Daoy (cell line): Measurements from ENCODE around the gene UCK2. TPM values are rescaled to one million over a fixed set of nuclear protein-coding genes. Genes with fewer than 3 reads are reported as not detected.

ENCODE experiments used
- DNase-seq: peaks from one replicate; pipeline ENCODE4 v3.0.0-alpha.2; 2015; ENCODE audit warnings: low read depth
- total RNA-seq: library from RNA; depleted of rRNA; stranded (reverse); fragments of >200 nt; shearing (Covaris generic); gene quantifications from 2 replicates; pipeline ENCODE4 v1.2.3, GENCODE V29; 2014; rRNA removed

The UCK2 gene
- total RNA-seq, 1 experiment from 2014 or later, result 108 TPM

- no peak for DNase-seq
These were observed 110.4 kb downstream of the UCK2 start for GRCh38 chr1:165937829-165938228.

DNA sequence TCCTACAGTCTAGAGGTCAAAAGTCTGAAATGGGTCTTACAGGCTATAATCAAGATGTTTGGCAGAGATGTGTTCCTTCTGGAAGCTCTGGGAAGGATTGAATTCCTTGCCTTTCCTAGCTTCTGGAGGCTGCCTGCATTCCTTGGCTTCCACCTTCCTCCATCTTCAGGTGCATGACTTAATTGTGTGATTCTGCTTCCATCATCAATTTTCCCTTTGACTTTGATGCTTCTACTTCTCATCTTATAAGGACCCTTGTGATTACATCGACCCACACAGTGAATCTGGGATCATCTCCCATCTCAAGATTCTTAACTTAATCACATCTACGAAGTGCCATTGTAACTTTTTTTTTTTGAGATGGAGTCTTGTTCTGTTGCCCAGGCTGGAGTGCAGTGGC lies 111.4 kb downstream of the UCK2 start:
- DNase-seq, result no peak

- no peak for DNase-seq
These were observed 114.1 kb downstream of the UCK2 start for GRCh38 chr1:165941531-165941930.

GRCh38 chr1:165942062-165942461 lies 114.6 kb downstream of the UCK2 start:
- no peak for DNase-seq

GRCh38 chr1:165942927-165943597 lies 115.6 kb downstream of the UCK2 start:
- peak; percentile 33 for DNase-seq

DNA sequence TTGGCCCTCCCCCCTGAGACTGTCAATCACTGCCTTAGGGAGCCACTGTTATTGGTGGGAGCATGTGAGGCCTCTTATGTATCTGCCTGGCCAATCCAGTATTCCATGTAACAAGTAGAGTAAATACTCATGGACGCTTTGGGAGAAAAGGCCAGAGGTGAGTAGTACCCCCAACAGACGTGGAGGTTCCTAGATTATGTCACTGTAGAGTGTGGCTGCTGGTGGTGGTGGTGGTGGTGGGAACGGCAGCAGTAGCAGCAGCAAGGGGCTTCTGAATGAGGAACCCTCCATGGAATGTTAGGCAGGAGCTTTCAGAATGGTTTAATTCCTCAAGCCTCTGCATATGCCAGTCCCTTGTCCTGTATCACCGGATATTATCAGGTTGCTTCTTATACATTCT lies 118.5 kb downstream of the UCK2 start:
- DNase-seq, result no peak

GRCh38 chr1:165947797-165948455 lies 120.5 kb downstream of the UCK2 start:
- DNase-seq, result no peak

DNA sequence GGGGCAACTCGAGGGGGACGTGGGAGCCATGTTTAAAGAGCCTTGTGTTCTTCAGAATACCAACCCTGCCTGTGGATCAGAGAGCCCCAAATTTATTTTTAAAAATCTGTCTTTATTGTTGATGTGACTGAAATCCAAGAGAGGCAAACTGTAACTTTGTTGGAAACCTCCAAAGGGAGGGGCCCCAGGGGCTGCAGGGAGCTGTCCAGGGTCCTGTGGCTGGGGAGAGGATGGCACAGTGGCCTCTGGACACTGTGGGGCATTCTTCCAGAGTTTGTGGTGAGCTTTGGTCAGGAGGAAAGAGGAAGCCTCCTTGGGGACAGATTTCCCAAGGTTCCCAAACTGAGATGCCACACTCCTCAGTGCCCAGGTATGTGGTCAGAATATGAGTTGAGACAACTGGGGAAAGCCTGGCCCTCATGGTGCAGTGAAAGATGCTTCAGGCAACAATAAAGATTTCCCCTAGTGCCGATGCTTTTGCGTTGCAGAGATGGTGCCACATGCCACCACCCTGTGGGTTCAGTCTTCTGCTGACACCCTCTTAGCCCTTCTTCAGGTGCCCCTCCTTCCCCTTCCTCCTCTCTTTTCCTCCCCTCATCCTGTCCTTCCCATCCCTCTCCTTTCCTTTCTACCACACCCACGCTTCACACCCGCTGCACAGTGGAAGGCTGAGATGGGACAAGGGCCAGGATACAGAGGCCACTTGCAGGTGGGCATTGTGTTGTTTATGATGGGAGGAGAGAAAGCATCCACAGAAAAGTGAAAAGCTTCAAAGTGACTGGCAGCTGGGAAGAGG lies 122.1 kb downstream of the UCK2 start:
- DNase-seq, result peak; percentile 23

- peak; percentile 90 for DNase-seq
These were observed 127.5 kb downstream of the UCK2 start for GRCh38 chr1:165954940-165955339.

DNA sequence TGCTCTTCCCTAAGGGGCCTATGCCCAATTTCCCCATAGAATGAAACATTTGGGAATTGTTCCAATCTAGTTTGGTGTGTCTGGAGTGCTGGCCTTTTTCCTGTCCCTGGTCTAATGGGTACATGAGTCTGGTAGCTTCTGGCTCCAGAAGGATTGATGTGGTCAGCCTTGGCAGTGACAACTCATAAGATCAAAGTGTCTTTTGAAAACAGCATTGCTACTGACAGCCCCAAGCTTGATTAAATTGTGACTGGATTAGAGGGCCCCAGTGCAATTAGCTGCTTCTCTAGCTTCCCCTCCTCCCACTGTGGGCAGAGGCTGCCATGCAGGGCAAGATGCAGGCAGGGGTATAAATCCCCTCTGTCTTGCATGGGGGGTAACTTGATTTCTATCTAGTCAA lies 130.9 kb downstream of the UCK2 start:
- DNase-seq, result no peak

GRCh38 chr1:165960136-165960535 lies 132.7 kb downstream of the UCK2 start:
- peak; percentile 47 for DNase-seq

- no peak for DNase-seq
These were observed 133.5 kb downstream of the UCK2 start for GRCh38 chr1:165960881-165961280.

Other genes with a start within 250 kb of the UCK2 start
- gene MGST3, start 196.4 kb upstream of the UCK2 start, total RNA-seq, result 107 and 112 TPM in 2 replicates
- gene ALDH9A1, start 129.1 kb upstream of the UCK2 start, total RNA-seq, result 45.1 and 93.6 TPM in 2 replicates
- gene TMCO1, start 58.7 kb upstream of the UCK2 start, total RNA-seq, result 259 and 280 TPM in 2 replicates